Activated T-cell treated with anti-CD3 and anti-CD28 coated beads, Interleukin-2, amount 50 U/mL, for 1 hour (primary cell): Measurements from ENCODE around the gene PARD3.

ENCODE experiments used
- DNase-seq: peaks from one replicate; pipeline ENCODE4 v3.0.0-alpha.2; 2020

PARD3 gene

DNA sequence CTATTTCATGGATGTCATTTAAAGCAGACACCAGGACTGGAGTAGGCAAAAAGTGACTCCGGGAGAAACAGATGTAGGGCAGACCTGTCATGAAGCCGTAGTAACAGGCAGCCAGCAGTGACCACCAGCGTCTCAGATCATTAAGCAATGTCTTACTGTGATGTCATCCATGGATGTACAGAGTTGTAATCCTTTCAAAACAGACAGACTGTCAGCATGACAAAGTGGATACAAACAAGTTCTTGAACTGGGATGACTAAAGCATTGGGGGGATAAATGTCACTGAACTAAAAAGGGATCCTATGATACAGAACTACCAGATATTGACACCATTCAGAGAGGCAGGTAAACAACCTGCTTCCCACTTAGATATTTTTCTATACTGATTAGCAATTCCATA, 675.5 kb downstream of the PARD3 start:
- DNase-seq, result no peak

GRCh38 chr10:34137955-34138354, 677.1 kb downstream of the PARD3 start:
- no peak for DNase-seq

GRCh38 chr10:34137201-34137600, 677.9 kb downstream of the PARD3 start:
- DNase-seq, result no peak

DNA sequence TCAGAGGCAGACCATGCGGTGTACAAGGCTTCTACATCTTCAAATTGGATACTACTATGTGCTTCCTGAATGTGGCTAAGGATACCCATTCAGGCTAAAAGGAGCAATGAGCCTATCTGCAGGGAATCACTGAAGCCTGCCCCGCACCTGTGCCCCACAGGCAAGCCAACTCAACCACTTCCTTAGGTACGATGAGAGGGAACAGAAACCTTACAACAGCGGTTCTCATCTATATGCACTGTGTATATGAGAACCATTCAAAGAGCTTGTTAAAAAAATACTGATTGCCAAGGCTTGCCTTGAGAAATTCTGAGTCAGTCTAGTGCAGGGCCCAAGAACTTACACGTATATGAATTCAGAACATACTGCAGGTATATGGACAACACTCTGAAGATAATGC, 679.6 kb downstream of the PARD3 start:
- no peak for DNase-seq

DNA sequence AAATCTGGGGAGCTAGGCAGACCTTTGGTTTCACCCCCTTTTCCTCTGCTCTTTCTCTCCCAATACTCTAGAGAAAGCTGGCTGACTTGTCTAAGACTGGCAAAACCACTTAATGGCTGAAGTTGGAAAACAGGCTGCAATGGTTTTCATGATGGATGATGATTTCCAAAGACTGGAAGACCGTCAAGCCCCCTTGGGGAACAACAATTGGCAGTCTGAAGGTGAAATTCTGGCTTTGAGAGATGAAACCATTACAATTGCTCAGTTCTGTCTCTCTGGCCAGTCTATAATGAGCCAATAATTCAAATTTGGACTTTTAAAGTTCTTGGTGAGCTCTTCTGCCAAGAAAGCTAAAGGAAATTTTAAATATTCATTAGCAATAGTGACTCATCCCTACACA, 680.5 kb downstream of the PARD3 start:
- no peak for DNase-seq

DNA sequence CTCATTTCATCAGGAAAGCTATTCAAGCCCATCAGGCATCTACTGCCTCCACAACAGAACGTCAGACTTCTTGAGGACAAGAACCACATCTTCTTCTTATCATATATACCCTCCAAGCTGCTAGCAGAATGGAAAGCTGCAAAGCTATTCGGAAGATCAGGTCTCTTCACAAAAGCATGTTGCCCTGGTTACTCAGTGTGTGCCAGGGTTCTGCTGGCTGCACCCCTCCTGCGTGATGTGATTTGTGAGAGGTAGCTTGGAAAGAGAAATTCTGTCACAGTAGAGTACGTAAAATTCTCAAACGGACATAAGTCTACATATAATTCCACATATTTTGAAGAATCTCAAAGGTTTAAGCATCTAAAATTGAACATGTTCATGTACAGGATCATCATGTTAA, 681.7 kb downstream of the PARD3 start:
- no peak for DNase-seq

- DNase-seq, result no peak
Observed at GRCh38 chr10:34131152-34131551, 683.9 kb downstream of the PARD3 start.

DNA sequence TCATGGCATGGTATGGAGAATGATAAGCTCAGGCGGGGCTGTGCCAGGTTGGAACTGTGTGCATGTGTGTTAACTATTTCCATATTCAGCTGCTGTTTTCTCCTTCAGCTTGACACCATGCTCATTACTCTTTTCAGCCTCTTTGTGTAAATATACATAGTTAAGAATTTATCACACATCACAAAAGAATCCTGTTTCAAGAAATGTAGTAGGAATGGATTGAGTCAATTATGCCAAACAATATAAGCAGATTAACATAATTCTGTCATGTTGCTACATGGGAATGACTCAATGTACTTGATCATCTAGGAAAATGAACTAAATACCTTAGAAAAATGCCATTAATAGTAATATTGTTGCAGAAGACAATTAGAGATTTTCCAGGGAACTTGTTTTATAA, 687.4 kb downstream of the PARD3 start:
- no peak for DNase-seq

DNA sequence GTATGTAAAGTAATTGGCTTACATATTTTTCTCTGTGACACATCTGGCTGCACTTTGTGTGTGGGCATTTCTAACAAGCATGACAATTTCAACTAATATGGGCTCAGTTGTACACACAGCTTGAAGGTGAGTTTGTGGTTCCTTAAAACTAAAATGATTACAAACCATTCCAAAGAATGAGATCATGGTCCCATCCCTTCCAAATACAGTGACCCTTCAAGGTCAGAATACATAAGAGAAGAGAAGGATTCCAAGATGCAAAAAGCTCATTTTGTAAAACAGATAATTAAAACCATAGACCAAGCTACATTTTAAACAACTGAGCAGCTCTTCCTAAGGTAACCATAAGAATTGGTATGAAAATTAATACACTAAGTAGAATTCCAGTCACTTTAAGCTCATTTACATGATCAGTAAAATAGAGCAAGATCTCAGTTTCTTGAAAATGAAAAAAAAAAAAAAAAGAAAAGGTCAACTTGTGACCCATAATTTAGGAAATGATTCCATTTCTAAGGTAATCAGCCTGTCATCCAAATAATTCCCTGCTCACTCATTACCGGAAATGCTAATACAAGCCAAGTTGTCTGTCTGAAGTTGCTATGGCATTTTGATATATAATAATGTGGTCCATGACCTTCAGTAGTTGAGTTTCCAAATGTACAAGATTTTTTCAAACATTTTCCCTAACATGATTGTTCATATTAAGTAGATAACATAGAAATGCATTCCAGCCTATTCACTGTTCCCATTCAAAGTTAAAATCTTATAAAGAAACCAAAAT, 688.5 kb downstream of the PARD3 start:
- no peak for DNase-seq

DNA sequence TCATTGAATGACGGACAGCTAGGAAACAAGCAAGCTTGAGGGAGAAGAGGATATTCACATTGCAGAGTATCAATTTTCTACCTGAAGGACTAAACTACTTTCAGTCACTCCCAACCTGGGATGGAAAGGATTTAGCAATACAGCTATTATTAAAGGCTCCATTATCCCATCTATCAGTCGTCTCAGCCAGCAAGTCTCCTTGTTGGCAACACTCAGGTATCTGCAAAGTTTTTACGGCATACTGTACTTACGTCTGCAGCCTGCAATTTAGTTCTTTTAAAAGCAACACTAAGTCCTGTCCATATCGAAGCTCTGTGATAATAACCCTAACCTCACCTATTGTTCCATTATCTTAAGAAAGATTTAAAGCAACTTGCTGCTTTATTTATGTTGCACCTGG, 689.4 kb downstream of the PARD3 start:
- no peak for DNase-seq

- DNase-seq, result no peak
Observed at GRCh38 chr10:34124522-34125035, 690.5 kb downstream of the PARD3 start.

DNA sequence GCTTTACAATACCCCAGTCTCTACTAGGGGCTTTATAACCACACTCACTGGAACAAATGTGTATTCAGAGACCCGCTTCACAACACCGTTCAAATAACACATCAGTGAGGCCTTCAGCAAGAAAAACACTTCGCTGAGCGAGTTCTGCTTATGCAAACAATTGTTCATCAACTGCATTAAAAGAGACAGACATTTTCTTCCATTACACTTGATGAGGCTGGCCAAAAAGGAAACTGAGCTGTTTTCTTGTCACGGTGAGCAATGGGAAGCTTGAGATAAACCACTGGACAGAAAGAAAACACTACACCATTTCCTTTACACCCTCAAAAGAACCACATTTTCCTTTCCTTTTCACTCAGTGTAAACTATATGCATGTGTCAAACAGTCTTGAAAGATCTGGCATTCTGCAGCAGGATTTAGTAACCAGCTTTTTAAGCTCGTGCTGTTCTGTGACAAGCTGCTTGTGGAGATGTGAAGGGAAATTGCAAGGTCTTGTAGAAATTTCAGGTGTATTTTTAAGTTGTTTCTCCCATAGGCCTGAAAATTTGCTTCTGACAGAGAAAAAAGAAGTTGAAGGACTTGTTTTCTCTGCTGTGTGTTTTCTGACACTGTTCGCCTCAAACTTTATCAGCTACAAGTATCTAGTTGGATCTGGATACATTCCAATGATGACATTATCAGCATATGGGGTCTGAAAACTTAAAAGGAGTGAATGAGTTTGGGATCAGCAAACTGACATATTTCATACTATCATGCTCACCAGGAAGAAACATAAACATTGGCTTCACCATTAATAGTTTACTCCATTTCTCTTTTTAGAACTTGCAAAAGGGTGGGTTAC, 693.1 kb downstream of the PARD3 start:
- no peak for DNase-seq

DNA sequence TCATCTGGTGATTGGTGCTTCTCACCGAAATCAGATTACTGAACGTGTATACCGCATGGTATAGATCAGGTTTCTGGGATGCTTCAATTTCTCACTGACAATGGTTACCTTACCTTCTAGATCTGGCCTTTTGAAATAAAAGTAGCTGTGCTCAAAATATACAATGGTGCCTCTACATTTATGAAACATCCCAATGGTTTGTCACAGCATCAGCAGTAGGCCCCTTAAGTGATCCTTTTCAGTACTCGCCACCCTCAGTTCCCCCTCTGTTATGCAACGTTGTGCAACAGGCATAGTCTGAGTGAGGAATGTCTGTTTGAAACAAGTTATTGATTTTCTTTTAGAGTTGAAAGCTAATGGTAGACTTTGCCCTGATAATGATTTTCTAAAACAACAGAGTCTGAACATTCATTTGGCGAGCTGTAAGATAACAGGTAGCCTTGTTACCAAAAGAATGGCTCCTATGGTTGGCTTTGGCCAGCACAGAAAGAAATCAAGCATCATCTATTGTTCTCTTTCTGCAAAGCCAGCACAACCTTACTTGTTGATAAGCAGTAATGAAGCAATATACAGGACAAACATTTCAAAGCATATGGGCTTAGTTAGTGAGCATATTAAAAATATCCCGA, 693.9 kb downstream of the PARD3 start:
- no peak for DNase-seq

- no peak for DNase-seq
Observed at GRCh38 chr10:34119456-34119855, 695.6 kb downstream of the PARD3 start.

GRCh38 chr10:34116681-34117271, 698.3 kb downstream of the PARD3 start:
- DNase-seq, result no peak

DNA sequence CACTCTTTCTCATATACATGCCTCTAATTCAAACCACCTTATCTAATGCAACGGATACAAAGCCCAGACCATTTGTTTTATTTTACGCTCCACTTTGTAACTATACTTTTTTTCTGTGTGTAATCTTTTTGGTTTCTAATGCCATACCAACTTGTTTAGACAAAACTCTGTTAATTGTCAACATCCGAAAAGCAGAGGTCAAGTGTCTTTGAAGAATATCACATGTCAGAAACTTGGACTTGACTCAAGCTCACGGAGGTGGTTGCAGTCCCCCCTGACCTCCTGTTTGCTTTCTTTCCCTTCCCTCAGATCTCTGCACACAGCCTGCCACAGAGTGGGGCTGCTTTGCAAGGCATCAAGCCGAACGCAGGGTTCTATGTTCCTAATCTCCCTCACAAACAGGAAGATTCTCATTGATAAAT, 698.9 kb downstream of the PARD3 start:
- DNase-seq, result no peak

DNA sequence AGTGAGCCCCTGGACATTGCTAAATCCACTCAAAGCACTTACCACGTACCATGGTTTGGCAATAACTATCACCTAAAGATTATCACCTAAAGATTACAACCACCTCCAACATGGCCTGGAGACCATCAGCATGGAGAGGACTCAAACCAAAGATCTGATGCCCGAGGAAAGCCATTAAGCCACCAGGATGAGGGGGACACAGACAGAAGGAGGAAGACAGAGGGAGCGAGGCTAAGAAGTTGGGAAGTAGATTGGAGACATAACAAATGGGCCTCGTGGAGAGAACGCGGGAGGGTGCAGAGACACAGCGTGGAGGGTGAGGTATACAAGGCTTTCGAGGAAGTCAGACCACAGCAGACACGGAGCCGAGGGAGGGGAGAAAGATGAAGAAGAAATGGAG, 700.2 kb downstream of the PARD3 start:
- no peak for DNase-seq

- DNase-seq, result no peak
Observed at GRCh38 chr10:34113504-34114225, 701.4 kb downstream of the PARD3 start.

GRCh38 chr10:34112171-34112782, 702.8 kb downstream of the PARD3 start:
- no peak for DNase-seq

DNA sequence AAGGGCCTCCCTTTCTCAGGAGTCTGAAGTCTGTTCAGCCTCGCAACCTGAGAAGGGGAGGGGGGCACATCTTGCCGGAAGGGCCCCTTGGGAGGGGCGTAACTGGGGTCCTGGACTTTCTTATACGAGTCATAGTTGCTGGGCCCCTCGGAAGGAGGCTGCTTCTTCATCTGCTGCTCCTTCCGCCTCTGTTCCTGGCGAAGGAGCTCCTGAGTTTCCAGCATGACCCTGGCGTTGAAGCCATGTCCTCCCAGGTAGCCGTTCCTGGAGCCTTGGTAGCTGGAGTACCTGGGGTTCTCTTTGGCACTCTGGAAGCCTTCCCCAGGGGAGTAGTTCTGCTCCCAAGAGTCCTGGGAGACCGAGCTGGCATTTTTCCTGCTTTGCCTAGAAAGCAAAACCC, 703.9 kb downstream of the PARD3 start:
- DNase-seq, result no peak

DNA sequence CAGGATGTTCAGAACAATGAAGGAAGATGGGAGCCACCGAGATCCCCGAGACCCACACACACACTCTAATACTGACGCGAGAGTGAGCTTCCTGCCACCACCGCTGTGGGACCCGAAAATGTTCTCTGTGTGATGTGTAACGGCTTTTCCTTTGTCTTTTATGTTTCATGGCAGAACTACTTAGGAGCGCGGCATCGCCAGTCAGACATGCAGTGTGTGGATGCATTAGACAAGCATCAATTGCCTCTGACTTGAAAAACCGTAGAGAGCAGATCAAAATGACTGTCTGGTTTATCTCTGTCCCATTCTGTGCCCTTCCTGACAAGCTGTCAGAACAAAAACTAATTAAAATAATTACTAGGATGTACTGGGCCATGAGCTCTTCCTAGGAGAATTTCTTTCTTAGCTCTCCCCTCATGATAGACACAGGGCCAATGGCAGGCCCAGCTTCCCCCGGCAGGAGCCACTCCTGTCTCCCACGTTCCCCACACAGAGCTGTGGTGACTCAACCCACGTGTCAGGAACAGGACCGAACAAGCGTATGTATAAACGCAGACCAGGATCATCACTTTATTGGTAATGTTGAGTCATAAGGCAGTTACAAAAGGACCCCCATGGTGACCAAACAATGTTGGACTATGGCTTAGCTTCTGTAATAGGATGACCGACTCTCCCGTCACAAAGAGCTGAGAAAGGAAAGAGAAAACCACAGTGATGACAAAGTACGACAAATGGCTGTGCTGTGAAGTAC, 705.0 kb downstream of the PARD3 start:
- no peak for DNase-seq
